ENCODE data around the gene GPR157.

The GPR157 gene

GRCh38 chr1:9105336-9105867 lies 23.5 kb downstream of the GPR157 start:
- H3K9me3 ChIP-seq (ENCODE audit: insufficient read depth, low read depth, low read length) = no peaks in the 10 kb centered on the region
- no peaks in the 10 kb centered on the region for H3K79me2 ChIP-seq (ENCODE audit: insufficient read depth, low read length)
- H3K4me1 ChIP-seq (ENCODE audit: insufficient read depth, low read length, poor library complexity, severe bottlenecking) = no peaks in the 10 kb centered on the region
- H3F3A ChIP-seq (ENCODE audit: low read depth) = no peaks in the 10 kb centered on the region
- no peaks in the 10 kb centered on the region for H3K27me3 ChIP-seq (ENCODE audit: insufficient read depth, low read length, poor library complexity, severe bottlenecking)
- no peaks in the 10 kb centered on the region for H3K36me3 ChIP-seq (ENCODE audit: insufficient read depth, low read length)
- no peak overlapping the region for H3K4me3 ChIP-seq (ENCODE audit: low read length, poor library complexity, severe bottlenecking)
- H3K9ac ChIP-seq (ENCODE audit: low read depth, low read length, poor library complexity, severe bottlenecking) = no peak overlapping the region
- no peak overlapping the region for H3K4me2 ChIP-seq (ENCODE audit: low read depth, low read length, poor library complexity, severe bottlenecking)
- TF ChIP-seq CTCF (conservative IDR thresholded peaks at IDR 0.05; ENCODE audit: low read length) = no peak
- TF ChIP-seq EZH2phosphoT487 (IDR thresholded peaks at IDR 0.05; ENCODE audit: borderline replicate concordance) = no peak
- no peak overlapping the region for H2AFZ ChIP-seq (ENCODE audit: low read length)
- H4K20me1 ChIP-seq (ENCODE audit: insufficient read depth, low read length, poor library complexity, severe bottlenecking) = no peaks in the 10 kb centered on the region
- no peaks in the 10 kb centered on the region for H3K9me2 ChIP-seq (replicated peaks; ENCODE audit: low read depth, low read length)

GRCh38 chr1:9101510-9102146 lies 27.3 kb downstream of the GPR157 start:
- H4K20me1 ChIP-seq (ENCODE audit: insufficient read depth, low read length, poor library complexity, severe bottlenecking) = no peaks in the 10 kb centered on the region
- H3K4me3 ChIP-seq (ENCODE audit: low read length, poor library complexity, severe bottlenecking) = no peak overlapping the region
- no peak overlapping the region for H3K4me2 ChIP-seq (ENCODE audit: low read depth, low read length, poor library complexity, severe bottlenecking)
- H3K4me1 ChIP-seq (ENCODE audit: insufficient read depth, low read length, poor library complexity, severe bottlenecking) = no peaks in the 10 kb centered on the region
- no peaks in the 10 kb centered on the region for H3K36me3 ChIP-seq (ENCODE audit: insufficient read depth, low read length)
- no peaks in the 10 kb centered on the region for H3K9me2 ChIP-seq (replicated peaks; ENCODE audit: low read depth, low read length)
- H2AFZ ChIP-seq (ENCODE audit: low read length) = no peak overlapping the region
- no peaks in the 10 kb centered on the region for H3F3A ChIP-seq (ENCODE audit: low read depth)
- no peaks in the 10 kb centered on the region for H3K9me3 ChIP-seq (ENCODE audit: insufficient read depth, low read depth, low read length)
- no peak for TF ChIP-seq EZH2phosphoT487 (IDR thresholded peaks at IDR 0.05; ENCODE audit: borderline replicate concordance)
- TF ChIP-seq CTCF (conservative IDR thresholded peaks at IDR 0.05; ENCODE audit: low read length) = peak; percentile 82
- H3K9ac ChIP-seq (ENCODE audit: low read depth, low read length, poor library complexity, severe bottlenecking) = no peak overlapping the region
- H3K79me2 ChIP-seq (ENCODE audit: insufficient read depth, low read length) = no peaks in the 10 kb centered on the region
- H3K27me3 ChIP-seq (ENCODE audit: insufficient read depth, low read length, poor library complexity, severe bottlenecking) = no peaks in the 10 kb centered on the region

GRCh38 chr1:9100471-9101043 lies 28.3 kb downstream of the GPR157 start:
- TF ChIP-seq EZH2phosphoT487 (IDR thresholded peaks at IDR 0.05; ENCODE audit: borderline replicate concordance) (no peak), CTCF (conservative IDR thresholded peaks at IDR 0.05; ENCODE audit: low read length) (no peak)
- no peaks in the 10 kb centered on the region for H3K27me3 ChIP-seq (ENCODE audit: insufficient read depth, low read length, poor library complexity, severe bottlenecking)
- no peaks in the 10 kb centered on the region for H3K36me3 ChIP-seq (ENCODE audit: insufficient read depth, low read length)
- H3K4me1 ChIP-seq (ENCODE audit: insufficient read depth, low read length, poor library complexity, severe bottlenecking) = no peaks in the 10 kb centered on the region
- H3K9me2 ChIP-seq (replicated peaks; ENCODE audit: low read depth, low read length) = no peaks in the 10 kb centered on the region
- H3K4me3 ChIP-seq (ENCODE audit: low read length, poor library complexity, severe bottlenecking) = no peak overlapping the region
- H3K79me2 ChIP-seq (ENCODE audit: insufficient read depth, low read length) = no peaks in the 10 kb centered on the region
- H2AFZ ChIP-seq (ENCODE audit: low read length) = no peak overlapping the region
- H3F3A ChIP-seq (ENCODE audit: low read depth) = no peaks in the 10 kb centered on the region
- no peak overlapping the region for H3K4me2 ChIP-seq (ENCODE audit: low read depth, low read length, poor library complexity, severe bottlenecking)
- no peak overlapping the region for H3K9ac ChIP-seq (ENCODE audit: low read depth, low read length, poor library complexity, severe bottlenecking)
- no peaks in the 10 kb centered on the region for H3K9me3 ChIP-seq (ENCODE audit: insufficient read depth, low read depth, low read length)
- no peaks in the 10 kb centered on the region for H4K20me1 ChIP-seq (ENCODE audit: insufficient read depth, low read length, poor library complexity, severe bottlenecking)

Data from Loucy (cell line).